PC-9 (cell line): ENCODE measurements around the gene PROKR1.

Experiments used
- CTCF ChIP-seq: fragments of 200-600 bp; sonication (generic); conservative IDR thresholded peaks from 2 replicates; pipeline ENCODE4 v1.6.1; 2017; ENCODE audit warnings: mixed run types, antibody characterized with exemption, mild to moderate bottlenecking, moderate library complexity
- EZH2 ChIP-seq: fragments of 200-600 bp; sonication (generic); IDR thresholded peaks from 2 replicates; pipeline ENCODE4 v1.8.0; 2017; ENCODE audit warnings: antibody characterized with exemption, low read depth

DNA sequence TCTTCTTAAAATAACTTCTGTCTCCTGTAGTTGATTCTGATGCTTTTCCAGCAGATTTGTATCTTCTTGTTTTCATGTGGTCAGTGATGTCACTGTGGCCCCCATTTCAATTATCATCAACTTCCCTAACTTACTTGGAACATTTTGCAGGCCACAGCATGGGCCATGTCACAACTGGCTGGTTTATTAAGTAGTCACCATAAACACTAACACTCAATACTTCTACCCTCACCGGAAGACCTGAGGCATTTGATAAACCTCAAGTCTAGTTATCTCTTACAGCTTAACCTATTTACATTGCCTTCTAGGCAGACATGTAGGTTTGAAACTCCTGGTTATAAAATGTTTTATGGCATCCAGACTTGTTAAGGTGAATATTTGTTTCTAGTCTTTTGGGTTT lies 37.4 kb upstream of the PROKR1 start:
- no peak for TF ChIP-seq CTCF
- no peak for TF ChIP-seq EZH2
